K562 (cell line): ENCODE results near the gene PLXNA3. TPM values are rescaled to one million over a fixed set of nuclear protein-coding genes. Genes with fewer than 3 reads are reported as not detected.

ENCODE experiments used
- HDAC1 ChIP-seq, 2 experiments: fragments of 450-650 bp; IDR thresholded peaks; 2 replicates each; pipeline ENCODE4 v1.6.1; 2016 to 2017; ENCODE audit warnings: inconsistent platforms in 1 of 2, mild to moderate bottlenecking in 1 of 2, moderate library complexity in 1 of 2
- MCM7 ChIP-seq, 2 experiments: fragments of 450-650 bp; IDR thresholded peaks; 2 replicates each; pipeline ENCODE4 v1.6.1; 2016 to 2018
- POLR2B ChIP-seq: fragments of 450-650 bp; IDR thresholded peaks from 2 replicates; pipeline ENCODE4 v1.6.1; 2018; ENCODE audit warnings: low read depth; ENCODE audit not compliant: partially characterized antibody
- TFAP4 ChIP-seq: sonication (generic); formaldehyde crosslinking; IDR thresholded peaks from 2 replicates; pipeline ENCODE4 v1.8.0; 2022; ENCODE audit warnings: missing genetic modification reagents, mild to moderate bottlenecking, moderate library complexity, borderline replicate concordance
- TSC22D4 ChIP-seq: fragments of 450-650 bp; IDR thresholded peaks from 2 replicates; pipeline ENCODE4 v1.6.1; 2016; ENCODE audit warnings: missing genetic modification characterization, missing biosample characterization, control low read depth
- WHSC1 ChIP-seq: IDR thresholded peaks from one replicate; pipeline ENCODE4 v1.6.1; 2012; ENCODE audit warnings: low read length, control low read depth, inconsistent platforms
- ZNF140 ChIP-seq: fragments of 250-450 bp; sonication (Bioruptor Pico); IDR thresholded peaks from 2 replicates; pipeline ENCODE4 v1.8.0; 2021; ENCODE audit warnings: moderate library complexity, mild to moderate bottlenecking, inconsistent platforms
- ZNF184 ChIP-seq: sonication (generic); formaldehyde crosslinking; IDR thresholded peaks from 2 replicates; pipeline ENCODE4 v1.5.0; 2020; ENCODE audit warnings: missing genetic modification reagents
- ZNF583 ChIP-seq: fragments of 250-450 bp; sonication (Bioruptor Pico); IDR thresholded peaks from 2 replicates; pipeline ENCODE4 v1.4.0; 2020
- ZNF695 ChIP-seq: fragments of 450-650 bp; formaldehyde crosslinking; IDR thresholded peaks from 2 replicates; pipeline ENCODE4 v1.4.0; 2020; ENCODE audit warnings: mild to moderate bottlenecking, moderate library complexity
- polyA plus RNA-seq, 8 experiments: library from polyadenylated mRNA; depleted of rRNA in 4 of 8; stranded (reverse) in 5 of 8; unstranded in 3 of 8; fragments of >200 nt; fragmentation: Nextera tagmentation in 2 of 8; fragmentation: Illumina TruSeq in 1 of 8; extraction: Ambion mirVana in 2 of 8; extraction: Trizol in 1 of 8; gene quantifications; 2 replicates each; pipeline versions ENCODE4 v1.2.1 to v1.2.3, GENCODE V29; 2011 to 2014; ENCODE audit warnings: inconsistent platforms in 1 of 8, missing spikeins in 1 of 8
- total RNA-seq, 7 experiments: library from RNA; depleted of rRNA in 6 of 7; stranded (reverse); fragments of >200 nt in 6 of 7; fragmentation: Illumina TruSeq in 2 of 7; extraction: Trizol in 2 of 7; gene quantifications; 2 replicates each; pipeline versions ENCODE4 v1.2.1 to v1.2.3, GENCODE V29; 2011 to 2021; ENCODE audit warnings: low replicate concordance in 1 of 7
- TF ChIP-seq, protein P1 (sequence below): fragments of 200-600 bp; sonication (generic); IDR thresholded peaks from one replicate; pipeline ENCODE4 v1.6.1; 2012; ENCODE audit warnings: mild to moderate bottlenecking, low read depth, low read length, inconsistent platforms
- TF ChIP-seq, protein P2 (sequence below): fragments of 250-450 bp; sonication (Bioruptor Pico); IDR thresholded peaks from 2 replicates; pipeline ENCODE4 v1.9.0; 2021; ENCODE audit warnings: mild to moderate bottlenecking, inconsistent platforms

The PLXNA3 gene
- total and polyA plus RNA-seq, 9 of the 15 experiments (the other 6 are each of a cell fraction or from before 2014, with no cell fraction given), result 0.32 to 47.8 (median 7.5) TPM

DNA sequence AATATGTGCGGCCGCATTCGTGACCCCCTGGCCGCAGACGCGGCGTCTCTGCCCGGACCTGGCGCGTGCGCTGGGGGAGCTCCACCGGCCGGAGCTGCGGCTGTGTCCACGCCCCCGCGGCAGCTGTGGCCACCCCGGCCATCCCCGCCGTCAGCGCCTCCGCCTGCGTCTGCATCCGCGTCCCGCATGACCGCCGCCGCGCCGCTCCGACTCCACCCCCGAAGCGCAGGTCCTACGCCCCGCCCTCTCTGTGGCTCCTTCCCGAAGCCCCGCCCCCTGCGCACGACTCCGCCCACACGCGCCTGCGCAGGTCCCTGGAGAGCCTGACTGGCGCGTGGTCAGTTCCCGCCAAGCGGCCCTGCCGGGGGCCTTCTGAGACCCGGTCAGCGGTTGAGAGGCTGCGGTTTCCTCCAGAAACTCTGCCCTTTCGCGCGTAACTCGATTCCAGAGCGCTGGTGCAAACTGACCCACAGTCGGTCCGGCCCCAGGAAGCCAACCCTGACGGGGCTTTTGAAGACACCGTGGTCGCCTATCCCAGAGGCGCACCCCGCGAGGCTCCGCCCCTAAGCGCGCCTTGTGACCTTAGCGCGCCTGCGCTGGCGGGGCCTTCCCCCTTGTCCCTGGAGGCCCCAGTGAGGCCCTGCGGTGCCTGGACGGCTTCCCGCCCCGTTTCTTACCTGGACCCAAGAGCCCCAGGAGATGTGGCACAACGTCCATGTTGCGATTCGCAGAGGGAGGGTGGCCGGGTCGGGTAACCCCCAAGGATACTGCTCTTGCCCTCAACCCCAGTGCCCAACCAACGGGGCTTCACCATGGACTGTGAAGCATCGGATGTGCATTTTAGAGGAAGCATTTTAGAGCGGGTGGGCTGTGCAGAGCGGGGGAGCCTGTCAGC is 20.9 kb downstream of the PLXNA3 start, which contains the start of gene LAGE3 (continued):
- TF ChIP-seq, protein P1, sequence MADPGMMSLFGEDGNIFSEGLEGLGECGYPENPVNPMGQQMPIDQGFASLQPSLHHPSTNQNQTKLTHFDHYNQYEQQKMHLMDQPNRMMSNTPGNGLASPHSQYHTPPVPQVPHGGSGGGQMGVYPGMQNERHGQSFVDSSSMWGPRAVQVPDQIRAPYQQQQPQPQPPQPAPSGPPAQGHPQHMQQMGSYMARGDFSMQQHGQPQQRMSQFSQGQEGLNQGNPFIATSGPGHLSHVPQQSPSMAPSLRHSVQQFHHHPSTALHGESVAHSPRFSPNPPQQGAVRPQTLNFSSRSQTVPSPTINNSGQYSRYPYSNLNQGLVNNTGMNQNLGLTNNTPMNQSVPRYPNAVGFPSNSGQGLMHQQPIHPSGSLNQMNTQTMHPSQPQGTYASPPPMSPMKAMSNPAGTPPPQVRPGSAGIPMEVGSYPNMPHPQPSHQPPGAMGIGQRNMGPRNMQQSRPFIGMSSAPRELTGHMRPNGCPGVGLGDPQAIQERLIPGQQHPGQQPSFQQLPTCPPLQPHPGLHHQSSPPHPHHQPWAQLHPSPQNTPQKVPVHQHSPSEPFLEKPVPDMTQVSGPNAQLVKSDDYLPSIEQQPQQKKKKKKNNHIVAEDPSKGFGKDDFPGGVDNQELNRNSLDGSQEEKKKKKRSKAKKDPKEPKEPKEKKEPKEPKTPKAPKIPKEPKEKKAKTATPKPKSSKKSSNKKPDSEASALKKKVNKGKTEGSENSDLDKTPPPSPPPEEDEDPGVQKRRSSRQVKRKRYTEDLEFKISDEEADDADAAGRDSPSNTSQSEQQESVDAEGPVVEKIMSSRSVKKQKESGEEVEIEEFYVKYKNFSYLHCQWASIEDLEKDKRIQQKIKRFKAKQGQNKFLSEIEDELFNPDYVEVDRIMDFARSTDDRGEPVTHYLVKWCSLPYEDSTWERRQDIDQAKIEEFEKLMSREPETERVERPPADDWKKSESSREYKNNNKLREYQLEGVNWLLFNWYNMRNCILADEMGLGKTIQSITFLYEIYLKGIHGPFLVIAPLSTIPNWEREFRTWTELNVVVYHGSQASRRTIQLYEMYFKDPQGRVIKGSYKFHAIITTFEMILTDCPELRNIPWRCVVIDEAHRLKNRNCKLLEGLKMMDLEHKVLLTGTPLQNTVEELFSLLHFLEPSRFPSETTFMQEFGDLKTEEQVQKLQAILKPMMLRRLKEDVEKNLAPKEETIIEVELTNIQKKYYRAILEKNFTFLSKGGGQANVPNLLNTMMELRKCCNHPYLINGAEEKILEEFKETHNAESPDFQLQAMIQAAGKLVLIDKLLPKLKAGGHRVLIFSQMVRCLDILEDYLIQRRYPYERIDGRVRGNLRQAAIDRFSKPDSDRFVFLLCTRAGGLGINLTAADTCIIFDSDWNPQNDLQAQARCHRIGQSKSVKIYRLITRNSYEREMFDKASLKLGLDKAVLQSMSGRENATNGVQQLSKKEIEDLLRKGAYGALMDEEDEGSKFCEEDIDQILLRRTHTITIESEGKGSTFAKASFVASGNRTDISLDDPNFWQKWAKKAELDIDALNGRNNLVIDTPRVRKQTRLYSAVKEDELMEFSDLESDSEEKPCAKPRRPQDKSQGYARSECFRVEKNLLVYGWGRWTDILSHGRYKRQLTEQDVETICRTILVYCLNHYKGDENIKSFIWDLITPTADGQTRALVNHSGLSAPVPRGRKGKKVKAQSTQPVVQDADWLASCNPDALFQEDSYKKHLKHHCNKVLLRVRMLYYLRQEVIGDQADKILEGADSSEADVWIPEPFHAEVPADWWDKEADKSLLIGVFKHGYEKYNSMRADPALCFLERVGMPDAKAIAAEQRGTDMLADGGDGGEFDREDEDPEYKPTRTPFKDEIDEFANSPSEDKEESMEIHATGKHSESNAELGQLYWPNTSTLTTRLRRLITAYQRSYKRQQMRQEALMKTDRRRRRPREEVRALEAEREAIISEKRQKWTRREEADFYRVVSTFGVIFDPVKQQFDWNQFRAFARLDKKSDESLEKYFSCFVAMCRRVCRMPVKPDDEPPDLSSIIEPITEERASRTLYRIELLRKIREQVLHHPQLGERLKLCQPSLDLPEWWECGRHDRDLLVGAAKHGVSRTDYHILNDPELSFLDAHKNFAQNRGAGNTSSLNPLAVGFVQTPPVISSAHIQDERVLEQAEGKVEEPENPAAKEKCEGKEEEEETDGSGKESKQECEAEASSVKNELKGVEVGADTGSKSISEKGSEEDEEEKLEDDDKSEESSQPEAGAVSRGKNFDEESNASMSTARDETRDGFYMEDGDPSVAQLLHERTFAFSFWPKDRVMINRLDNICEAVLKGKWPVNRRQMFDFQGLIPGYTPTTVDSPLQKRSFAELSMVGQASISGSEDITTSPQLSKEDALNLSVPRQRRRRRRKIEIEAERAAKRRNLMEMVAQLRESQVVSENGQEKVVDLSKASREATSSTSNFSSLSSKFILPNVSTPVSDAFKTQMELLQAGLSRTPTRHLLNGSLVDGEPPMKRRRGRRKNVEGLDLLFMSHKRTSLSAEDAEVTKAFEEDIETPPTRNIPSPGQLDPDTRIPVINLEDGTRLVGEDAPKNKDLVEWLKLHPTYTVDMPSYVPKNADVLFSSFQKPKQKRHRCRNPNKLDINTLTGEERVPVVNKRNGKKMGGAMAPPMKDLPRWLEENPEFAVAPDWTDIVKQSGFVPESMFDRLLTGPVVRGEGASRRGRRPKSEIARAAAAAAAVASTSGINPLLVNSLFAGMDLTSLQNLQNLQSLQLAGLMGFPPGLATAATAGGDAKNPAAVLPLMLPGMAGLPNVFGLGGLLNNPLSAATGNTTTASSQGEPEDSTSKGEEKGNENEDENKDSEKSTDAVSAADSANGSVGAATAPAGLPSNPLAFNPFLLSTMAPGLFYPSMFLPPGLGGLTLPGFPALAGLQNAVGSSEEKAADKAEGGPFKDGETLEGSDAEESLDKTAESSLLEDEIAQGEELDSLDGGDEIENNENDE, result no peak
- no peak for TF ChIP-seq ZNF184 (CRISPR knock-in tag)
- TF ChIP-seq ZNF695 (CRISPR knock-in tag), result no peak
- TF ChIP-seq TSC22D4, result no peak
- no peak for TF ChIP-seq ZNF583 (CRISPR knock-in tag)
- TF ChIP-seq HDAC1 (IDR thresholded peaks at IDR 0.05), result peak in 1 of 2 experiments; percentile 26; a peak in 1 of 4 replicates
- TF ChIP-seq, protein P2, sequence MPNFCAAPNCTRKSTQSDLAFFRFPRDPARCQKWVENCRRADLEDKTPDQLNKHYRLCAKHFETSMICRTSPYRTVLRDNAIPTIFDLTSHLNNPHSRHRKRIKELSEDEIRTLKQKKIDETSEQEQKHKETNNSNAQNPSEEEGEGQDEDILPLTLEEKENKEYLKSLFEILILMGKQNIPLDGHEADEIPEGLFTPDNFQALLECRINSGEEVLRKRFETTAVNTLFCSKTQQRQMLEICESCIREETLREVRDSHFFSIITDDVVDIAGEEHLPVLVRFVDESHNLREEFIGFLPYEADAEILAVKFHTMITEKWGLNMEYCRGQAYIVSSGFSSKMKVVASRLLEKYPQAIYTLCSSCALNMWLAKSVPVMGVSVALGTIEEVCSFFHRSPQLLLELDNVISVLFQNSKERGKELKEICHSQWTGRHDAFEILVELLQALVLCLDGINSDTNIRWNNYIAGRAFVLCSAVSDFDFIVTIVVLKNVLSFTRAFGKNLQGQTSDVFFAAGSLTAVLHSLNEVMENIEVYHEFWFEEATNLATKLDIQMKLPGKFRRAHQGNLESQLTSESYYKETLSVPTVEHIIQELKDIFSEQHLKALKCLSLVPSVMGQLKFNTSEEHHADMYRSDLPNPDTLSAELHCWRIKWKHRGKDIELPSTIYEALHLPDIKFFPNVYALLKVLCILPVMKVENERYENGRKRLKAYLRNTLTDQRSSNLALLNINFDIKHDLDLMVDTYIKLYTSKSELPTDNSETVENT (CRISPR knock-in tag), result peak; percentile 45; the same call in 1 of the 2 replicates
- no peak for TF ChIP-seq MCM7 (IDR thresholded peaks at IDR 0.05)
- peak; percentile 70 for TF ChIP-seq POLR2B
- TF ChIP-seq TFAP4 (CRISPR knock-in tag), result peak; percentile 90
- no peak for TF ChIP-seq WHSC1
- TF ChIP-seq ZNF140 (CRISPR knock-in tag), result no peak
